MM.1S (cell line): ENCODE data around the gene POU3F3.

Source experiments
- DNase-seq: peaks from one replicate; pipeline ENCODE4 v3.0.0-alpha.2; 2015
- H2AFZ ChIP-seq: fragments of 300-600 bp; sonication (generic); 2 replicates; pipeline ENCODE4 v1.6.0; 2016; ENCODE audit warnings: antibody characterized with exemption, low read length
- H3F3A ChIP-seq: fragments of 300-600 bp; sonication (generic); 2 replicates; pipeline ENCODE4 v1.6.1; 2016; ENCODE audit warnings: mild to moderate bottlenecking, antibody characterized with exemption, low read length, moderate library complexity, mixed read lengths; ENCODE audit not compliant: insufficient read depth
- H3K27ac ChIP-seq: fragments of 300-600 bp; sonication (generic); 2 replicates; pipeline ENCODE4 v1.5.1; 2016; ENCODE audit warnings: mild to moderate bottlenecking, low read length
- H3K27me3 ChIP-seq: fragments of 300-600 bp; sonication (generic); replicated peaks from 2 replicates; pipeline ENCODE4 v1.6.0; 2016; ENCODE audit warnings: low read length; ENCODE audit not compliant: insufficient read depth
- H3K36me3 ChIP-seq: fragments of 300-600 bp; sonication (generic); replicated peaks from 2 replicates; pipeline ENCODE4 v1.6.1; 2016; ENCODE audit warnings: mild to moderate bottlenecking, low read length, mixed read lengths; ENCODE audit not compliant: insufficient read depth
- H3K4me1 ChIP-seq: fragments of 300-600 bp; sonication (generic); 2 replicates; pipeline ENCODE4 v1.6.1; 2016; ENCODE audit warnings: low read length, mixed read lengths
- H3K4me2 ChIP-seq: fragments of 300-600 bp; sonication (generic); 2 replicates; pipeline ENCODE4 v1.6.0; 2016; ENCODE audit warnings: low read depth, low read length
- H3K4me3 ChIP-seq: fragments of 300-600 bp; sonication (generic); 2 replicates; pipeline ENCODE4 v1.5.1; 2016; ENCODE audit warnings: low read length, mixed read lengths
- H3K79me2 ChIP-seq: fragments of 300-600 bp; sonication (generic); 2 replicates; pipeline ENCODE4 v1.6.1; 2016; ENCODE audit warnings: mixed run types, low read length, mixed read lengths
- H3K9ac ChIP-seq: fragments of 300-600 bp; sonication (generic); 2 replicates; pipeline ENCODE4 v1.6.1; 2016; ENCODE audit warnings: low read length, mixed read lengths
- H3K9me2 ChIP-seq: fragments of 300-600 bp; sonication (generic); replicated peaks from 2 replicates; pipeline ENCODE4 v1.6.1; 2016; ENCODE audit warnings: mild to moderate bottlenecking, low read length, mixed read lengths; ENCODE audit not compliant: insufficient read depth
- H3K9me3 ChIP-seq: fragments of 300-600 bp; sonication (generic); replicated peaks from 2 replicates; pipeline ENCODE4 v1.6.1; 2016; ENCODE audit warnings: mild to moderate bottlenecking, low read length, mixed read lengths; ENCODE audit not compliant: insufficient read depth
- H4K20me1 ChIP-seq: fragments of 300-600 bp; sonication (generic); 2 replicates; pipeline ENCODE4 v1.6.1; 2016; ENCODE audit warnings: mild to moderate bottlenecking, low read length, moderate library complexity, mixed read lengths; ENCODE audit not compliant: insufficient read depth
- CTCF ChIP-seq: fragments of 300-600 bp; sonication (generic); IDR thresholded peaks from 2 replicates; pipeline ENCODE4 v1.5.1; 2016; ENCODE audit warnings: antibody characterized with exemption, low read length, mixed read lengths
- EZH2 ChIP-seq: fragments of 300-600 bp; sonication (generic); optimal IDR thresholded peaks from 2 replicates; pipeline ENCODE3; 2017; ENCODE audit warnings: low read depth, mild to moderate bottlenecking, antibody characterized with exemption, low read length, mixed read lengths
- EZH2phosphoT487 ChIP-seq: fragments of 300-600 bp; sonication (generic); IDR thresholded peaks from 2 replicates; pipeline ENCODE4 v1.6.1; 2018; ENCODE audit warnings: antibody characterized with exemption, low read length

POU3F3 gene

GRCh38 chr2:104840156-104840555, 13.8 kb upstream of the POU3F3 start:
- TF ChIP-seq EZH2, result no peak
- no peak for TF ChIP-seq EZH2phosphoT487
- TF ChIP-seq CTCF, result no peak
- Histone ChIP-seq H3K4me2 (no peak overlapping the region), H3K4me1 (no peaks in the 10 kb centered on the region), H4K20me1 (no peaks in the 10 kb centered on the region), H3K9me2 (no peaks in the 10 kb centered on the region), H3F3A (no peaks in the 10 kb centered on the region), H3K9ac (no peak overlapping the region), H3K27ac (no peak overlapping the region), H3K79me2 (no peaks in the 10 kb centered on the region), H3K27me3 (no peaks in the 10 kb centered on the region), H3K9me3 (no peaks in the 10 kb centered on the region), H3K4me3 (no peak overlapping the region), H2AFZ (no peak overlapping the region), H3K36me3 (no peaks in the 10 kb centered on the region)
- DNase-seq, result no peak

GRCh38 chr2:104840893-104841585, 12.9 kb upstream of the POU3F3 start:
- TF ChIP-seq EZH2 (no peak), CTCF (no peak), EZH2phosphoT487 (no peak)
- DNase-seq, result no peak
- Histone ChIP-seq H4K20me1 (no peaks in the 10 kb centered on the region), H3K27me3 (no peaks in the 10 kb centered on the region), H3K4me2 (no peak overlapping the region), H3K9me2 (no peaks in the 10 kb centered on the region), H3K27ac (no peak overlapping the region), H3K9ac (no peak overlapping the region), H3K9me3 (no peaks in the 10 kb centered on the region), H3K36me3 (no peaks in the 10 kb centered on the region), H3K79me2 (no peaks in the 10 kb centered on the region), H2AFZ (no peak overlapping the region), H3F3A (no peaks in the 10 kb centered on the region), H3K4me3 (no peak overlapping the region), H3K4me1 (no peaks in the 10 kb centered on the region)

- no peak for DNase-seq
- Histone ChIP-seq H3K27me3 (no peaks in the 10 kb centered on the region), H2AFZ (no peak overlapping the region), H4K20me1 (no peaks in the 10 kb centered on the region), H3K79me2 (no peaks in the 10 kb centered on the region), H3K36me3 (no peaks in the 10 kb centered on the region), H3K9me2 (no peaks in the 10 kb centered on the region), H3F3A (no peaks in the 10 kb centered on the region), H3K27ac (no peak overlapping the region), H3K4me3 (no peak overlapping the region), H3K4me1 (no peaks in the 10 kb centered on the region), H3K4me2 (no peak overlapping the region), H3K9me3 (no peaks in the 10 kb centered on the region), H3K9ac (no peak overlapping the region)
- TF ChIP-seq EZH2 (no peak), CTCF (no peak), EZH2phosphoT487 (no peak)
Measured at GRCh38 chr2:104841744-104842143, 12.2 kb upstream of the POU3F3 start.
